Measurements from ENCODE around the gene CKS2.

Gene CKS2

DNA sequence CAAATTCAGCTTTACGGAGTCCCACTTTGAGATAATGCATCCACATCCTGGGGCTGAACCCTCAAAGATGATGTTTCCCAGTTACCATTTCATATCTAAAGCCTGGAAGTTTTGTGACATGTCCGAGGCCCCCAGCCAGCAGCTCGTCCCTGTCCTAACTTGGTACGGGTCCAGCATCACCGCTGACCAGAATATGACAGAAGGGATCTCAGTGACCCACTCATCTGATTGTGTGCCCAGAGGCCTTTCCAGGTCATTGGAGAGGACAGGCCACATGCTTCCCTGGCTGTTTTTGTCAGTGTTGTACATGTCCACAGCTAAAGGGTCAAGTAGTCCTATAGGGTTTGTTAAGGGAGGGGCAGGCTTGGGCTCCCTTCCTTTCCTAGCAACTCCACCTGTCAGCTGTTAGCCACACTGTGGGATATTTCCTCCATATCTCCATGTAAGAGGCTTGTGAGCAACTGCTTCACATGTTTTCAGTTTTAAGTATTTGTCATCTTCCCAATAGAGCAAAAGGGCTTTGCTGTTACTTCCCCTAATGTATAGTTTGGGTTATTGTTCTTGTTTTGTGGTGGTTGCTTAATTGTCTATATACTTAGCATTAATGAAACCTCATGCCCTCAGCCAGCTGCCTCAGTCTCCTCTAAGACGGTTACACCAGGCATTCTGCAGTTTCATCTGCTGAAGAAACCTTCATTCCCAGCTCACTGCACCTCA is 40.7 kb downstream of the CKS2 start:
- ChIA-PET POLR2A (interaction anchor here (0.9 kb wide), 1 partner anchor 33 kb away, joined by 3 read pairs; the partner anchor contains the start of gene SECISBP2), CTCF (interaction anchor here (0.6 kb wide), 1 partner anchor 1472 kb away, joined by 3 read pairs; no protein-coding TSS in a partner anchor)

DNA sequence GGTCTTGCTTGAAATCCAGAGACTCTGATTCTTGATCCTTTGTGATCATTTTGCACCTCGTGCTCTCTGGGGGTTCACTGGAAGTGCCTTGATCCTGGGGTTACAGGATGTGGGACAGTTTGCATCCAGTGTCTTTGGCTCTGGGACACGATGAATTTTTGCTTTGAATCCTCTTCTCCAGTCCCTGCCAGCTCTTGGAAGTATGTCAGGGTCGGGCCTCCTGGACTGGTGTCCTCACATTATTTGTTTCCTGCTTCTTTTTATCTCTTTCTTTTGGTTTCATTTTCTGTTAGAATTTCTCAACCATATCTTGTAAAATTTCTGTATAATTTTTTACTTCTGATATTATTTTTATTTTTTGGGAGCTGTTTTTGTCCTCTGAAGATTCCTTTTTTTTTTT is 41.5 kb downstream of the CKS2 start:
- DNase-seq (ENCODE audit: extremely low spot score): no peak
- TF ChIP-seq LEF1 (IDR thresholded peaks at IDR 0.05; ENCODE audit: borderline replicate concordance): no peak
- no peak for TF ChIP-seq BHLHE40 (IDR thresholded peaks at IDR 0.05; ENCODE audit: borderline replicate concordance)
- TF ChIP-seq FOXM1 (IDR thresholded peaks at IDR 0.05; ENCODE audit: borderline replicate concordance): no peak
- no peak for TF ChIP-seq ZNF384 (IDR thresholded peaks at IDR 0.05)
- TF ChIP-seq TARDBP (IDR thresholded peaks at IDR 0.05): no peak
- no peak for TF ChIP-seq ARNT (IDR thresholded peaks at IDR 0.05)
- no peak for TF ChIP-seq FOXK2 (IDR thresholded peaks at IDR 0.05)
- no peak for TF ChIP-seq CTBP1 (IDR thresholded peaks at IDR 0.05; ENCODE audit: borderline replicate concordance)
- no peak for TF ChIP-seq HDGF (IDR thresholded peaks at IDR 0.05; ENCODE audit: borderline replicate concordance)
- no peak for TF ChIP-seq L3MBTL2 (conservative IDR thresholded peaks at IDR 0.05)
- no peak for TF ChIP-seq SP1 (IDR thresholded peaks at IDR 0.05)
- no peak for TF ChIP-seq ELF4 (IDR thresholded peaks at IDR 0.05)
- POLR2A ChIA-PET: interaction anchor here (0.9 kb wide), 1 partner anchor 34 kb away, joined by 3 read pairs; the partner anchor contains the start of gene SECISBP2
- CTCF ChIA-PET: no interaction called here

More for the DNA sequence above, 40.7 kb downstream of the CKS2 start:
- TF ChIP-seq SP1 (IDR thresholded peaks at IDR 0.05) (no peak), TARDBP (IDR thresholded peaks at IDR 0.05) (no peak), L3MBTL2 (conservative IDR thresholded peaks at IDR 0.05) (no peak), FOXA1 (IDR thresholded peaks at IDR 0.05) (no peak), BHLHE40 (IDR thresholded peaks at IDR 0.05; ENCODE audit: borderline replicate concordance) (no peak), ARNT (IDR thresholded peaks at IDR 0.05) (no peak), LEF1 (IDR thresholded peaks at IDR 0.05; ENCODE audit: borderline replicate concordance) (no peak), ZNF384 (IDR thresholded peaks at IDR 0.05) (no peak), SUZ12 (IDR thresholded peaks at IDR 0.05) (no peak), FOXK2 (IDR thresholded peaks at IDR 0.05) (no peak), HDGF (IDR thresholded peaks at IDR 0.05; ENCODE audit: borderline replicate concordance) (no peak), ELF4 (IDR thresholded peaks at IDR 0.05) (no peak), NFRKB (IDR thresholded peaks at IDR 0.05) (no peak), FOXM1 (IDR thresholded peaks at IDR 0.05; ENCODE audit: borderline replicate concordance) (no peak), CTBP1 (IDR thresholded peaks at IDR 0.05; ENCODE audit: borderline replicate concordance) (no peak)
- TF ChIP-seq, protein P1, sequence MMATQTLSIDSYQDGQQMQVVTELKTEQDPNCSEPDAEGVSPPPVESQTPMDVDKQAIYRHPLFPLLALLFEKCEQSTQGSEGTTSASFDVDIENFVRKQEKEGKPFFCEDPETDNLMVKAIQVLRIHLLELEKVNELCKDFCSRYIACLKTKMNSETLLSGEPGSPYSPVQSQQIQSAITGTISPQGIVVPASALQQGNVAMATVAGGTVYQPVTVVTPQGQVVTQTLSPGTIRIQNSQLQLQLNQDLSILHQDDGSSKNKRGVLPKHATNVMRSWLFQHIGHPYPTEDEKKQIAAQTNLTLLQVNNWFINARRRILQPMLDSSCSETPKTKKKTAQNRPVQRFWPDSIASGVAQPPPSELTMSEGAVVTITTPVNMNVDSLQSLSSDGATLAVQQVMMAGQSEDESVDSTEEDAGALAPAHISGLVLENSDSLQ (IDR thresholded peaks at IDR 0.05): no peak
- DNase-seq (ENCODE audit: extremely low spot score): no peak

- DNase-seq (ENCODE audit: extremely low spot score): no peak
- CTCF ChIA-PET: no interaction called here
- POLR2A ChIA-PET: no interaction called here
- no peak for TF ChIP-seq CTBP1 (IDR thresholded peaks at IDR 0.05; ENCODE audit: borderline replicate concordance)
- no peak for TF ChIP-seq NFRKB (IDR thresholded peaks at IDR 0.05)
Measured at GRCh38 chr9:89352874-89353649, 42.1 kb downstream of the CKS2 start.

DNA sequence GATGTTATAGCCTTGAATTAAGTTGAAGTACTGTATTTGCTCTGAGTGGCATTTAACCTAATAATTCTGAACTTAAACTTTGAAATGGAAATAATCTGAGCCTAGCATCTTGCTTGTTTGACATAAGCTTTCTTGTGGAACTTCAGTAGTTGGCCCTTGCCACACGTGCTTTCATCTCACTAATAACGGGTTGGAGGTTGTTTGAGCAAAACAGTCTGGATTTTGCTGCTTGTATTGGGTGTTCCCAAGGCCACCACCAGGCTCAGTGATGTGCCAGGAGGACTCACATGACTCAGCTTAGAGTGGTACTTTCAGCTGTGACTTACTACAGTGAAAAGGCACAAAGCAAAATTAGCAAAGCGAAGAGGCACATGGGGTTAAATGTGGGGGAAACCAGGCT is 43.0 kb downstream of the CKS2 start:
- CTCF ChIA-PET: no interaction called here
- TF ChIP-seq SP1 (IDR thresholded peaks at IDR 0.05) (no peak), ZNF384 (IDR thresholded peaks at IDR 0.05) (no peak), CTBP1 (IDR thresholded peaks at IDR 0.05; ENCODE audit: borderline replicate concordance) (no peak), NFRKB (IDR thresholded peaks at IDR 0.05) (no peak)
- POLR2A ChIA-PET: no interaction called here
- DNase-seq (ENCODE audit: extremely low spot score): no peak

DNA sequence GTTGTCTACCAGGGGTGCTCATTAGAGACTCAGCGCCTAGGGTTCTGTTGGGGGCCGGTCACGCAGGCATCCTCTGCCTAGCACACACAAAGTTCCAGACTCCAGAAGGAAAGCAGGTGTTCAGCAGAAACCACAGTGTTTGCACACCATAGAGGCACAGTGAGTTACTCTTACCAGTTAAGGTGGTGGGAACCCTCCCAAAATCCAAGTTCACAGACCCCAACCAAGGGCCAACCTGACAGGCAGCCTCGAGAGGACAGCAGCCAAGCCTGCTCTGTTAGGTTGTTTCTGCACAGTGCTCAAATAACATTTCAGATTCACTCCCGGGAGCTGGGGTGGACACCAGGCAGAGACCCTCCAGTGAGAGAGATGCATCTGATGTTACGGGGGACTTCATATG is 43.5 kb downstream of the CKS2 start:
- TF ChIP-seq NFRKB (IDR thresholded peaks at IDR 0.05) (no peak), SP1 (IDR thresholded peaks at IDR 0.05) (no peak), TARDBP (IDR thresholded peaks at IDR 0.05) (no peak), FOXK2 (IDR thresholded peaks at IDR 0.05) (no peak), BHLHE40 (IDR thresholded peaks at IDR 0.05; ENCODE audit: borderline replicate concordance) (no peak), ZNF384 (IDR thresholded peaks at IDR 0.05) (no peak), CTBP1 (IDR thresholded peaks at IDR 0.05; ENCODE audit: borderline replicate concordance) (no peak), FOXA1 (IDR thresholded peaks at IDR 0.05) (no peak), L3MBTL2 (conservative IDR thresholded peaks at IDR 0.05) (no peak), ELF4 (IDR thresholded peaks at IDR 0.05) (no peak), SUZ12 (IDR thresholded peaks at IDR 0.05) (no peak), ARNT (IDR thresholded peaks at IDR 0.05) (no peak), FOXM1 (IDR thresholded peaks at IDR 0.05; ENCODE audit: borderline replicate concordance) (no peak), HDGF (IDR thresholded peaks at IDR 0.05; ENCODE audit: borderline replicate concordance) (no peak), LEF1 (IDR thresholded peaks at IDR 0.05; ENCODE audit: borderline replicate concordance) (no peak)
- TF ChIP-seq, protein P1 (IDR thresholded peaks at IDR 0.05): no peak
- ChIA-PET POLR2A (no interaction called here), CTCF (no interaction called here)
- DNase-seq (ENCODE audit: extremely low spot score): no peak

- ChIA-PET POLR2A (no interaction called here), CTCF (no interaction called here)
- no peak for DNase-seq (ENCODE audit: extremely low spot score)
- TF ChIP-seq ELF4 (IDR thresholded peaks at IDR 0.05) (no peak), SUZ12 (IDR thresholded peaks at IDR 0.05) (no peak), FOXK2 (IDR thresholded peaks at IDR 0.05) (no peak), NFRKB (IDR thresholded peaks at IDR 0.05) (no peak)
Measured at GRCh38 chr9:89356782-89357181, 45.8 kb downstream of the CKS2 start.

Data from HEK293T (cell line).